ENCODE measurements around the gene MTG2.

GRCh38 chr20:62238569-62239277 is 55.9 kb downstream of the MTG2 start:
- TF ChIP-seq CTCF (conservative IDR thresholded peaks at IDR 0.05; ENCODE audit: low read depth, low read length): no peak
- no peak for TF ChIP-seq RAD21 (IDR thresholded peaks at IDR 0.05; ENCODE audit: low read length)
- TF ChIP-seq POLR2A (IDR thresholded peaks at IDR 0.05; ENCODE audit: low read depth, low read length): peak; percentile 9; the same call in 1 of the 2 replicates
- no peak for TF ChIP-seq BHLHE40 (IDR thresholded peaks at IDR 0.05; ENCODE audit: low read depth, low read length)

Measured in IMR-90 (cell line).